ENCODE measurements around the gene LDB3. TPM values are rescaled to one million over a fixed set of nuclear protein-coding genes. Genes with fewer than 3 reads are reported as not detected.

The LDB3 gene
- total RNA-seq, 2 donors from 2014 or later, result not detected

GRCh38 chr10:86742230-86742629 is 73.9 kb downstream of the LDB3 start:
- ATAC-seq (no peak), DNase-seq (ENCODE audit: low spot score) (no peak)
- H3K4me3 Mint-ChIP-seq, result no peak overlapping the region
- H3K27me3 Mint-ChIP-seq, result peaks cover 9 to 14% of the 10 kb centered on the region in 2 donors
- H3K9me3 Mint-ChIP-seq, result no peaks in the 10 kb centered on the region
- H3K4me1 Mint-ChIP-seq (ENCODE audit: low read depth in 2 of 2), result no peaks in the 10 kb centered on the region
- no peak overlapping the region for H3K27ac Mint-ChIP-seq
- no peaks in the 10 kb centered on the region for H3K36me3 Mint-ChIP-seq

GRCh38 chr10:86744067-86744725 is 75.9 kb downstream of the LDB3 start:
- Mint-ChIP-seq H3K9me3 (no peaks in the 10 kb centered on the region), H3K27ac (no peak overlapping the region), H3K4me1 (ENCODE audit: low read depth in 2 of 2) (no peaks in the 10 kb centered on the region), H3K36me3 (no peaks in the 10 kb centered on the region), H3K4me3 (no peak overlapping the region), H3K27me3 (peaks cover 12 to 14% of the 10 kb centered on the region in 2 donors)
- ATAC-seq (no peak), DNase-seq (ENCODE audit: low spot score) (no peak)

GRCh38 chr10:86747796-86748581 is 79.7 kb downstream of the LDB3 start:
- Mint-ChIP-seq H3K27me3 (peaks cover 0 to 7% of the 10 kb centered on the region in 2 donors), H3K27ac (no peak overlapping the region), H3K9me3 (no peaks in the 10 kb centered on the region), H3K4me3 (no peak overlapping the region), H3K4me1 (ENCODE audit: low read depth in 2 of 2) (no peaks in the 10 kb centered on the region), H3K36me3 (no peaks in the 10 kb centered on the region)
- DNase-seq (ENCODE audit: low spot score), result no peak
- ATAC-seq, result no peak

- no peak for DNase-seq (ENCODE audit: low spot score)
- ATAC-seq, result no peak
- Mint-ChIP-seq H3K36me3 (no peaks in the 10 kb centered on the region), H3K27me3 (peaks cover 0 to 8% of the 10 kb centered on the region in 2 donors), H3K27ac (no peak overlapping the region), H3K4me1 (ENCODE audit: low read depth in 2 of 2) (peaks cover 5% of the 10 kb centered on the region in 2 donors), H3K9me3 (no peaks in the 10 kb centered on the region), H3K4me3 (no peak overlapping the region)
These were observed 81.5 kb downstream of the LDB3 start for GRCh38 chr10:86749854-86750253.

GRCh38 chr10:86751477-86751876 is 83.2 kb downstream of the LDB3 start:
- ATAC-seq, result no peak
- no peaks in the 10 kb centered on the region for H3K9me3 Mint-ChIP-seq
- H3K27me3 Mint-ChIP-seq, result peaks cover 0 to 10% of the 10 kb centered on the region in 2 donors
- H3K4me3 Mint-ChIP-seq, result no peak overlapping the region
- H3K27ac Mint-ChIP-seq, result no peak overlapping the region
- H3K36me3 Mint-ChIP-seq, result no peaks in the 10 kb centered on the region
- peaks cover 11 to 13% of the 10 kb centered on the region in 2 donors for H3K4me1 Mint-ChIP-seq (ENCODE audit: low read depth in 2 of 2)
- no peak for DNase-seq (ENCODE audit: low spot score)

- Mint-ChIP-seq H3K27me3 (peaks cover 0 to 11% of the 10 kb centered on the region in 2 donors), H3K9me3 (no peaks in the 10 kb centered on the region), H3K27ac (no peak overlapping the region), H3K4me1 (ENCODE audit: low read depth in 2 of 2) (peaks cover 12 to 13% of the 10 kb centered on the region in 2 donors), H3K4me3 (no peak overlapping the region), H3K36me3 (peaks cover under 1% of the 10 kb centered on the region)
- no peak for DNase-seq (ENCODE audit: low spot score)
- no peak for ATAC-seq
These were observed 84.0 kb downstream of the LDB3 start for GRCh38 chr10:86752311-86752710.

- Mint-ChIP-seq H3K36me3 (peaks cover 5% of the 10 kb centered on the region), H3K27ac (no peak overlapping the region), H3K4me1 (ENCODE audit: low read depth in 2 of 2) (peaks cover 15 to 21% of the 10 kb centered on the region in 2 donors), H3K9me3 (no peaks in the 10 kb centered on the region), H3K4me3 (no peak overlapping the region), H3K27me3 (peaks cover 2 to 10% of the 10 kb centered on the region in 2 donors)
- no peak for ATAC-seq
- no peak for DNase-seq (ENCODE audit: low spot score)
These were observed 84.7 kb downstream of the LDB3 start for GRCh38 chr10:86753051-86753450.

GRCh38 chr10:86753638-86754434 is 85.5 kb downstream of the LDB3 start:
- Mint-ChIP-seq H3K27me3 (peaks cover 9 to 17% of the 10 kb centered on the region in 2 donors), H3K9me3 (no peaks in the 10 kb centered on the region), H3K4me1 (ENCODE audit: low read depth in 2 of 2) (peaks cover 22 to 28% of the 10 kb centered on the region in 2 donors), H3K36me3 (peaks cover 10% of the 10 kb centered on the region), H3K4me3 (no peak overlapping the region), H3K27ac (peak overlapping the region in 1 of 2 donors; percentile 60)
- ATAC-seq (no peak), DNase-seq (ENCODE audit: low spot score) (no peak)

GRCh38 chr10:86755454-86755739 is 87.1 kb downstream of the LDB3 start:
- peak overlapping the region; percentile 60 to 62 for H3K27ac Mint-ChIP-seq
- no peak for DNase-seq (ENCODE audit: low spot score)
- peaks cover 18 to 24% of the 10 kb centered on the region in 2 donors for H3K27me3 Mint-ChIP-seq
- no peaks in the 10 kb centered on the region for H3K9me3 Mint-ChIP-seq
- H3K36me3 Mint-ChIP-seq, result peaks cover 10% of the 10 kb centered on the region
- peaks cover 32 to 37% of the 10 kb centered on the region in 2 donors for H3K4me1 Mint-ChIP-seq (ENCODE audit: low read depth in 2 of 2)
- peak overlapping the region; percentile 88 for H3K4me3 Mint-ChIP-seq
- no peak for ATAC-seq

- DNase-seq (ENCODE audit: low spot score), result peak; percentile 90
- no peaks in the 10 kb centered on the region for H3K9me3 Mint-ChIP-seq
- H3K36me3 Mint-ChIP-seq, result peaks cover 10% of the 10 kb centered on the region
- peaks cover 18 to 24% of the 10 kb centered on the region in 2 donors for H3K27me3 Mint-ChIP-seq
- peaks cover 32 to 37% of the 10 kb centered on the region in 2 donors for H3K4me1 Mint-ChIP-seq (ENCODE audit: low read depth in 2 of 2)
- H3K4me3 Mint-ChIP-seq, result peak overlapping the region; percentile 88
- peak overlapping the region; percentile 60 to 62 for H3K27ac Mint-ChIP-seq
- peak; percentile 95 to 98 for ATAC-seq
These were observed 87.6 kb downstream of the LDB3 start for GRCh38 chr10:86755740-86756510.

GRCh38 chr10:86756511-86757112 is 88.3 kb downstream of the LDB3 start, which contains the start of gene BMPR1A:
BMPR1A (plus strand) TSS chr10:86756619; CDS start chr10:86876019, 119,400 bp downstream.
- Mint-ChIP-seq H3K4me3 (peak within 1 kb of the TSS; percentile 89), H3K9me3 (no peaks in the 10 kb centered on the region), H3K27me3 (peaks cover 18 to 26% of the 10 kb centered on the region in 2 donors), H3K4me1 (ENCODE audit: low read depth in 2 of 2) (peaks cover 32 to 37% of the 10 kb centered on the region in 2 donors), H3K36me3 (peaks cover 10% of the 10 kb centered on the region), H3K27ac (peak within 1 kb of the TSS; percentile 60 to 62)
- peak; percentile 26 to 65 for ATAC-seq
- no peak for DNase-seq (ENCODE audit: low spot score)

GRCh38 chr10:86757113-86757972 is 89.0 kb downstream of the LDB3 start:
- H3K36me3 Mint-ChIP-seq, result peaks cover 10% of the 10 kb centered on the region
- DNase-seq (ENCODE audit: low spot score) (no peak), ATAC-seq (no peak)
- H3K4me1 Mint-ChIP-seq (ENCODE audit: low read depth in 2 of 2), result peaks cover 32 to 37% of the 10 kb centered on the region in 2 donors
- peaks cover 18 to 29% of the 10 kb centered on the region in 2 donors for H3K27me3 Mint-ChIP-seq
- H3K4me3 Mint-ChIP-seq, result peak overlapping the region; percentile 89
- no peaks in the 10 kb centered on the region for H3K9me3 Mint-ChIP-seq
- H3K27ac Mint-ChIP-seq, result peak overlapping the region in 1 of 2 donors; percentile 52

All from natural killer cell treated with Interleukin-12 subunit alpha and Interleukin-12 subunit beta and Interleukin-15 and Interleukin-18, amount 100 ng/mL, for 72 hours (primary cell).